GM19372 (cell line): Measurements from ENCODE around the gene BNC2.
"Not testable (repeated sequence)": the region's sequence is repeated elsewhere in the genome, so short reads cannot be mapped to it uniquely, and the experiment has no call there.

Source experiments
- ATAC-seq: cut with Tn5 transposase; IDR thresholded peaks from one replicate; pipeline ENCODE4 v1.9.1; 2021; ENCODE audit warnings: mild to moderate bottlenecking, low read depth, moderate library complexity; ENCODE audit not compliant: unreplicated experiment

The BNC2 gene

GRCh38 chr9:16870596-16871335 lies at the start of gene BNC2:
TSS of gene BNC2 (minus strand) at chr9:16870670. CDS start at chr9:16870648, 22 bp downstream.
- ATAC-seq: no peak

GRCh38 chr9:16918920-16919319 lies 48.5 kb upstream of the BNC2 start:
- no peak for ATAC-seq

- no peak for ATAC-seq
Measured at GRCh38 chr9:16915126-16915831, 44.8 kb upstream of the BNC2 start.

- ATAC-seq: no peak
Measured at GRCh38 chr9:16912197-16912596, 41.7 kb upstream of the BNC2 start.

- ATAC-seq: not testable (repeated sequence)
Measured at GRCh38 chr9:16908206-16908605, 37.7 kb upstream of the BNC2 start.

GRCh38 chr9:16904655-16905054 lies 34.2 kb upstream of the BNC2 start:
- ATAC-seq: no peak

- ATAC-seq: no peak
Measured at GRCh38 chr9:16901590-16901989, 31.1 kb upstream of the BNC2 start.

- ATAC-seq: no peak
Measured at GRCh38 chr9:16899606-16900005, 29.1 kb upstream of the BNC2 start.

GRCh38 chr9:16898464-16898863 lies 28.0 kb upstream of the BNC2 start:
- no peak for ATAC-seq

- ATAC-seq: no peak
Measured at GRCh38 chr9:16888594-16888993, 18.1 kb upstream of the BNC2 start.

- ATAC-seq: no peak
Measured at GRCh38 chr9:16885931-16886330, 15.5 kb upstream of the BNC2 start.

- ATAC-seq: no peak
Measured at GRCh38 chr9:16884952-16885513, 14.6 kb upstream of the BNC2 start.

GRCh38 chr9:16884373-16884772 lies 13.9 kb upstream of the BNC2 start:
- no peak for ATAC-seq

- no peak for ATAC-seq
Measured at GRCh38 chr9:16883586-16883985, 13.1 kb upstream of the BNC2 start.

- ATAC-seq: not testable (repeated sequence)
Measured at GRCh38 chr9:16882440-16882839, 12.0 kb upstream of the BNC2 start.

GRCh38 chr9:16879416-16879815 lies 8.9 kb upstream of the BNC2 start:
- ATAC-seq: no peak

GRCh38 chr9:16877256-16877655 lies 6.8 kb upstream of the BNC2 start:
- no peak for ATAC-seq

GRCh38 chr9:16873126-16873802 lies 2.8 kb upstream of the BNC2 start:
- no peak for ATAC-seq

GRCh38 chr9:16871336-16872151 lies 1.1 kb upstream of the BNC2 start:
- no peak for ATAC-seq

- ATAC-seq: no peak
Measured at GRCh38 chr9:16869882-16870595, 431 bp downstream of the BNC2 start.
